ENCODE data around the gene SPN.
"Not testable (repeated sequence)": the region's sequence is repeated elsewhere in the genome, so short reads cannot be mapped to it uniquely, and the experiment has no call there.

DNA sequence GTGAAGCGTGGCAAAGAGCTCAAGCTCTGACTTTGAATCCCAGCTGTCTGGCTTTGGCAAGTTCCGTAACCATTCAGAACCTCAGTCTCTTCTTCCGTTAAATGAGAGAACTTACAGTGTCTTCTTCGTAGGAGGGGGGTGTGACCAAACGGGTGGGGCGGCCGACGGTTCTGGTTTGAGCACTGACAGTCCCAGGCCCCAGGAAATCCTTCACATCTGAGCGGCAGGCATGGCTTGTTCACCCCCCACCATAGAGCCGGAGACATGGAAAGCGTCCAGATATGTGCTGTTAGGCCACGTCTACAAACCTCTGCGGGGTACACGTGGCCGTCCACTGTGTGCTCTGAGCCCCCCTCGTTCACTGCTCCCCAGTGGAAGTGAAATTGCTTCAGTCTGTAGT lies 27.1 kb upstream of the SPN start:
- TF ChIP-seq, protein P1, sequence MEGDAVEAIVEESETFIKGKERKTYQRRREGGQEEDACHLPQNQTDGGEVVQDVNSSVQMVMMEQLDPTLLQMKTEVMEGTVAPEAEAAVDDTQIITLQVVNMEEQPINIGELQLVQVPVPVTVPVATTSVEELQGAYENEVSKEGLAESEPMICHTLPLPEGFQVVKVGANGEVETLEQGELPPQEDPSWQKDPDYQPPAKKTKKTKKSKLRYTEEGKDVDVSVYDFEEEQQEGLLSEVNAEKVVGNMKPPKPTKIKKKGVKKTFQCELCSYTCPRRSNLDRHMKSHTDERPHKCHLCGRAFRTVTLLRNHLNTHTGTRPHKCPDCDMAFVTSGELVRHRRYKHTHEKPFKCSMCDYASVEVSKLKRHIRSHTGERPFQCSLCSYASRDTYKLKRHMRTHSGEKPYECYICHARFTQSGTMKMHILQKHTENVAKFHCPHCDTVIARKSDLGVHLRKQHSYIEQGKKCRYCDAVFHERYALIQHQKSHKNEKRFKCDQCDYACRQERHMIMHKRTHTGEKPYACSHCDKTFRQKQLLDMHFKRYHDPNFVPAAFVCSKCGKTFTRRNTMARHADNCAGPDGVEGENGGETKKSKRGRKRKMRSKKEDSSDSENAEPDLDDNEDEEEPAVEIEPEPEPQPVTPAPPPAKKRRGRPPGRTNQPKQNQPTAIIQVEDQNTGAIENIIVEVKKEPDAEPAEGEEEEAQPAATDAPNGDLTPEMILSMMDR (IDR thresholded peaks at IDR 0.05; ENCODE audit: low read depth, low read length) = not testable (repeated sequence)
- TF ChIP-seq EZH2phosphoT487 (IDR thresholded peaks at IDR 0.05; ENCODE audit: low read depth) = not testable (repeated sequence)

Data from OCI-LY3 (cell line).